Vagina (tissue), 2 donors: ENCODE measurements around the gene GANC.

Experiments
- CTCF ChIP-seq, 3 experiments: fragments of 450-650 bp in 2 of 3; fragments of 200-600 bp in 1 of 3; sonication (generic) in 1 of 3; IDR thresholded peaks; one replicate each; pipeline ENCODE4 v1.5.1; 2017 to 2019; ENCODE audit warnings: antibody characterized with exemption in 3 of 3, mild to moderate bottlenecking in 2 of 3, moderate library complexity in 2 of 3
- POLR2A ChIP-seq, 2 donors: fragments of 450-650 bp; IDR thresholded peaks; one replicate each; pipeline ENCODE4 v1.6.1; 2017; ENCODE audit warnings: antibody characterized with exemption in 2 of 2, mild to moderate bottlenecking in 2 of 2, moderate library complexity in 2 of 2

- no peak for TF ChIP-seq CTCF (IDR thresholded peaks at IDR 0.05)
- no peak for TF ChIP-seq POLR2A (IDR thresholded peaks at IDR 0.05)
These were observed 39.9 kb upstream of the GANC start for GRCh38 chr15:42233107-42233506.
